ENCODE data around the gene GDF7. TPM values are rescaled to one million over a fixed set of nuclear protein-coding genes. Genes with fewer than 3 reads are reported as not detected.

GDF7 gene
- total and polyA plus RNA-seq, 10 of the 15 experiments (the other 5 are each of a cell fraction or from before 2014, with no cell fraction given) = 0.02 to 0.11 (median 0.04) TPM; not detected in 1

DNA sequence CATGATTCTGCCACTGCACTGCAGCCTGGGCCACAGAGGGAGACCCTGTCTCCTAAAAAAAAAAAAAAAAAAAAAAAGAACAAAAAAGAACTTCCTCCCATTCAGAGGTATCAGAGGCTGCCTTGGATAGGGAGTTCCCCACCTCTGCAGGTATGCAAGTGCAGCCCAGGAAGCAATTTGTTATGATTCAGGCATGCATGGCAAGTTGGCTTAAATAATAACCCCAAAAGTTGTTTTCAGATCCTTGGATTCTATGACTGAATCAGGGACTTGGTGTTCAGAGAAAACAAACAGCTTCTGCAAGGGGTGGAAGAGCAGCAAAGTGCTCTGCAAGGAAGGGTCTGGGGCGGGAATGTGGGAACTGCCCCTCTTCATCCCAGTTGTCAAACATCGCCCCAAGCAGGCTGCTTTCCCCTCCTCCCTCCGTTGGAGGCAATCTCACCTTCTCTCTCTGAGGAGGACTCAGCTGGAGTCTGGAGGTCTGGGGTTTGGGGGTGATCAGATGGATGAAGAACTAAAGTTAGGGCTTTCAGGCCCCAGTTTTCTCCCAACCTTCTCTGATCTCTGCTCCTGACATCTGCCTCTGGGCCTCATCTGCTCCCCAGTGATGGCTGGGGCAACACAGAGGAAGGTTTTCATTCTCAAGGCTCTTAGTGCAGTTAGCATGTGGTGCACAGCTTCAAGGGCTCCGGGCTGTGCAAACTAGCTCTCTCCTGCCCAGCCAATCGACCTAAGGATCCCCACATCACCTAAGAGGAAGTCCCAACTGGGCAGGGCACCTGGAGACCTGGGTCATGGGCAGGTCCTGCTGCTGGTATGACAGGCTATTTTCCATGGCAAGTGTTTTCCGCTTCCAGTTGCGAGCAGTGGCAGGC, 3.5 kb upstream of the GDF7 start:
- Histone ChIP-seq H2AFZ (ENCODE audit: control insufficient read depth, low read depth, low read length) (no peak overlapping the region), H3K4me1 (ENCODE audit: control insufficient read depth, insufficient read depth, low read length) (peaks cover 13% of the 10 kb centered on the region; the same call in 1 of the 2 replicates), H3K9ac (ENCODE audit: control insufficient read depth, insufficient read depth, low read length) (no peak overlapping the region), H4K20me1 (ENCODE audit: control insufficient read depth, insufficient read depth) (0 out of 2 replicates have a peak, but pooled peaks cover 2% of the 10 kb centered on the region), H3K4me2 (ENCODE audit: control insufficient read depth, insufficient read depth) (no peak overlapping the region), H3K27ac (ENCODE audit: control insufficient read depth, insufficient read depth) (no peak overlapping the region), H3K27me3 (replicated peaks in 1 of 2; ENCODE audit: control insufficient read depth in 2 of 2, insufficient read depth in 2 of 2, low read length in 1 of 2) (peaks cover 12 to 27% of the 10 kb centered on the region in 2 experiments), H3K4me3 (no peak overlapping the region), H3K36me3 (ENCODE audit: control insufficient read depth in 2 of 2, insufficient read depth in 2 of 2, low read length in 1 of 2) (no peaks in the 10 kb centered on the region), H3K79me2 (ENCODE audit: control insufficient read depth, insufficient read depth, low read length) (no peaks in the 10 kb centered on the region), H3K9me3 (replicated peaks; ENCODE audit: control insufficient read depth, insufficient read depth, low read length) (no peaks in the 10 kb centered on the region)
- TF ChIP-seq KAT2A (conservative IDR thresholded peaks at IDR 0.05; ENCODE audit: control insufficient read depth, low read depth, low read length) (no peak), KLF5 (IDR thresholded peaks at IDR 0.05; ENCODE audit: partially characterized antibody) (no peak), SREBF2 (IDR thresholded peaks at IDR 0.05; ENCODE audit: low read length) (no peak), SMC3 (IDR thresholded peaks at IDR 0.05; ENCODE audit: borderline replicate concordance, low read length) (no peak), WRNIP1 (IDR thresholded peaks at IDR 0.05; ENCODE audit: borderline replicate concordance, low read depth, low read length) (no peak), CHD2 (IDR thresholded peaks at IDR 0.05; ENCODE audit: borderline replicate concordance, low read depth, low read length) (no peak)
- RAD21 ChIA-PET (ENCODE audit: unreplicated experiment) = interaction anchor here (0.6 to 1.4 kb wide), 2 partner anchors 118 to 300 kb away, joined by 3 to 4 read pairs; no protein-coding TSS in a partner anchor
- DNase-seq (ENCODE audit: low read depth, low spot score) (no peak), FAIRE-seq (no peak), ATAC-seq (no peak)
- WGBS (ENCODE audit: insufficient coverage, insufficient replicate concordance, low lambda C conversion rate, missing lambda C conversion rate) = 43% methylated on average over 7 of the region's 7 CpGs
- BruUV-seq (replicated peaks) = no TSS peak
- CTCF ChIA-PET = interaction anchor here (0.9 to 6.8 kb wide), 4 partner anchors 13 to 364 kb away, joined by 3 to 218 read pairs (median 42); no protein-coding TSS in a partner anchor
- SMC1A ChIA-PET (ENCODE audit: uncharacterized antibody, unreplicated experiment) = interaction anchor here (1.2 to 5.5 kb wide), 2 partner anchors 160 to 300 kb away, joined by 3 to 101 read pairs; partner anchors contain the start of gene LDAH
- POLR2A ChIA-PET = no interaction called here
- intact Hi-C loops (cut with micrococcal nuclease; ENCODE audit: unreplicated experiment) = no loop called here
- in situ Hi-C loops (cut with MboI) = loop anchor here (5.0 to 25.0 kb wide), 2 partner anchors 299 to 449 kb away; partner anchors contain the start of gene TDRD15
